GM18858 (cell line): ENCODE measurements around the gene MRS2.

ENCODE experiments used
- ATAC-seq: cut with Tn5 transposase; IDR thresholded peaks from one replicate; pipeline ENCODE4 v1.9.1; 2021; ENCODE audit not compliant: unreplicated experiment

The MRS2 gene

GRCh38 chr6:24460966-24461365 is 58.2 kb downstream of the MRS2 start:
- ATAC-seq: no peak

GRCh38 chr6:24464253-24465038 is 61.7 kb downstream of the MRS2 start:
- no peak for ATAC-seq

GRCh38 chr6:24469811-24470210 is 67.1 kb downstream of the MRS2 start:
- ATAC-seq: no peak

- no peak for ATAC-seq
Measured at GRCh38 chr6:24472181-24472580, 69.4 kb downstream of the MRS2 start.
